ENCODE results near the gene CBLB.

CBLB gene

DNA sequence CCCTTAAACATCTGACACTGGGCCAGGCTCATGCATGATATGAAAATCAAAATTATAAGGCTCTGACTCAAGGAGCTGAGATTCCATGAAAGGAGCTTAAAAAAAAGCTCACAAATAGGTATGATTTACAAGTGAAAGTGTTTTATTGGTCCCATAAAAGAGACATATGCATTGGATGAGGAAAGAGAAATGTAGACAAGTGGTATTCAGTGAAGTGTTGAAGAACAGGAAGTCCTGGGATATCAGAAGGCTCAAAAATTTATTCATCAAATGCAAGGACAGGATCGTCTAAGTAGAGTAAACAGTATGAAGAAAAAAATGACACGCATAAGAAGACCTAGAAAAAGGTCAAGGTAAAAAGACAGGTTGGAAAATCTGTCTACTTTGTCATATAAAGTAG is 188.9 kb downstream of the CBLB start (continued):
- TF ChIP-seq, protein P1, sequence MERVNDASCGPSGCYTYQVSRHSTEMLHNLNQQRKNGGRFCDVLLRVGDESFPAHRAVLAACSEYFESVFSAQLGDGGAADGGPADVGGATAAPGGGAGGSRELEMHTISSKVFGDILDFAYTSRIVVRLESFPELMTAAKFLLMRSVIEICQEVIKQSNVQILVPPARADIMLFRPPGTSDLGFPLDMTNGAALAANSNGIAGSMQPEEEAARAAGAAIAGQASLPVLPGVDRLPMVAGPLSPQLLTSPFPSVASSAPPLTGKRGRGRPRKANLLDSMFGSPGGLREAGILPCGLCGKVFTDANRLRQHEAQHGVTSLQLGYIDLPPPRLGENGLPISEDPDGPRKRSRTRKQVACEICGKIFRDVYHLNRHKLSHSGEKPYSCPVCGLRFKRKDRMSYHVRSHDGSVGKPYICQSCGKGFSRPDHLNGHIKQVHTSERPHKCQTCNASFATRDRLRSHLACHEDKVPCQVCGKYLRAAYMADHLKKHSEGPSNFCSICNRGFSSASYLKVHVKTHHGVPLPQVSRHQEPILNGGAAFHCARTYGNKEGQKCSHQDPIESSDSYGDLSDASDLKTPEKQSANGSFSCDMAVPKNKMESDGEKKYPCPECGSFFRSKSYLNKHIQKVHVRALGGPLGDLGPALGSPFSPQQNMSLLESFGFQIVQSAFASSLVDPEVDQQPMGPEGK (tag by site-specific recombination; IDR thresholded peaks at IDR 0.05), result no peak
- TF ChIP-seq ZNF423 (tag by site-specific recombination; IDR thresholded peaks at IDR 0.05), result no peak
- no peak for TF ChIP-seq ZNF510 (tag by site-specific recombination; IDR thresholded peaks at IDR 0.05; ENCODE audit: insufficient replicate concordance)
- TF ChIP-seq ZSCAN4 (tag by site-specific recombination; IDR thresholded peaks at IDR 0.05), result no peak
- TF ChIP-seq, protein P2, sequence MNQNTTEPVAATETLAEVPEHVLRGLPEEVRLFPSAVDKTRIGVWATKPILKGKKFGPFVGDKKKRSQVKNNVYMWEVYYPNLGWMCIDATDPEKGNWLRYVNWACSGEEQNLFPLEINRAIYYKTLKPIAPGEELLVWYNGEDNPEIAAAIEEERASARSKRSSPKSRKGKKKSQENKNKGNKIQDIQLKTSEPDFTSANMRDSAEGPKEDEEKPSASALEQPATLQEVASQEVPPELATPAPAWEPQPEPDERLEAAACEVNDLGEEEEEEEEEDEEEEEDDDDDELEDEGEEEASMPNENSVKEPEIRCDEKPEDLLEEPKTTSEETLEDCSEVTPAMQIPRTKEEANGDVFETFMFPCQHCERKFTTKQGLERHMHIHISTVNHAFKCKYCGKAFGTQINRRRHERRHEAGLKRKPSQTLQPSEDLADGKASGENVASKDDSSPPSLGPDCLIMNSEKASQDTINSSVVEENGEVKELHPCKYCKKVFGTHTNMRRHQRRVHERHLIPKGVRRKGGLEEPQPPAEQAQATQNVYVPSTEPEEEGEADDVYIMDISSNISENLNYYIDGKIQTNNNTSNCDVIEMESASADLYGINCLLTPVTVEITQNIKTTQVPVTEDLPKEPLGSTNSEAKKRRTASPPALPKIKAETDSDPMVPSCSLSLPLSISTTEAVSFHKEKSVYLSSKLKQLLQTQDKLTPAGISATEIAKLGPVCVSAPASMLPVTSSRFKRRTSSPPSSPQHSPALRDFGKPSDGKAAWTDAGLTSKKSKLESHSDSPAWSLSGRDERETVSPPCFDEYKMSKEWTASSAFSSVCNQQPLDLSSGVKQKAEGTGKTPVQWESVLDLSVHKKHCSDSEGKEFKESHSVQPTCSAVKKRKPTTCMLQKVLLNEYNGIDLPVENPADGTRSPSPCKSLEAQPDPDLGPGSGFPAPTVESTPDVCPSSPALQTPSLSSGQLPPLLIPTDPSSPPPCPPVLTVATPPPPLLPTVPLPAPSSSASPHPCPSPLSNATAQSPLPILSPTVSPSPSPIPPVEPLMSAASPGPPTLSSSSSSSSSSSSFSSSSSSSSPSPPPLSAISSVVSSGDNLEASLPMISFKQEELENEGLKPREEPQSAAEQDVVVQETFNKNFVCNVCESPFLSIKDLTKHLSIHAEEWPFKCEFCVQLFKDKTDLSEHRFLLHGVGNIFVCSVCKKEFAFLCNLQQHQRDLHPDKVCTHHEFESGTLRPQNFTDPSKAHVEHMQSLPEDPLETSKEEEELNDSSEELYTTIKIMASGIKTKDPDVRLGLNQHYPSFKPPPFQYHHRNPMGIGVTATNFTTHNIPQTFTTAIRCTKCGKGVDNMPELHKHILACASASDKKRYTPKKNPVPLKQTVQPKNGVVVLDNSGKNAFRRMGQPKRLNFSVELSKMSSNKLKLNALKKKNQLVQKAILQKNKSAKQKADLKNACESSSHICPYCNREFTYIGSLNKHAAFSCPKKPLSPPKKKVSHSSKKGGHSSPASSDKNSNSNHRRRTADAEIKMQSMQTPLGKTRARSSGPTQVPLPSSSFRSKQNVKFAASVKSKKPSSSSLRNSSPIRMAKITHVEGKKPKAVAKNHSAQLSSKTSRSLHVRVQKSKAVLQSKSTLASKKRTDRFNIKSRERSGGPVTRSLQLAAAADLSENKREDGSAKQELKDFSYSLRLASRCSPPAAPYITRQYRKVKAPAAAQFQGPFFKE (tag by site-specific recombination; IDR thresholded peaks at IDR 0.05; ENCODE audit: borderline replicate concordance), result no peak

GRCh38 chr3:105678017-105678416 is 190.8 kb downstream of the CBLB start:
- no peaks in the 10 kb centered on the region for H3K9me3 ChIP-seq (ENCODE audit: control insufficient read depth, insufficient read depth, low read depth, low read length)
- H3K36me3 ChIP-seq (ENCODE audit: control insufficient read depth in 2 of 2, insufficient read depth in 1 of 2, low read length in 2 of 2), result peaks cover 0 to 14% of the 10 kb centered on the region in 2 experiments; a peak in 1 of 3 replicates
- no peaks in the 10 kb centered on the region for H3K4me1 ChIP-seq (ENCODE audit: control insufficient read depth, insufficient read depth, low read length)
- no peak overlapping the region for H3K4me3 ChIP-seq (ENCODE audit: low read depth, low read length)
- POLR2A ChIA-PET, result no interaction called here
- H3K27ac ChIP-seq (ENCODE audit: extremely low read depth, low read depth, low read length), result no peak overlapping the region
- no peak for TF ChIP-seq GLI2 (tag by site-specific recombination; IDR thresholded peaks at IDR 0.05; ENCODE audit: borderline replicate concordance, low read depth)
- no peak for TF ChIP-seq ZNF837 (tag by site-specific recombination; IDR thresholded peaks at IDR 0.05)
- no peak for TF ChIP-seq TCF7L2 (IDR thresholded peaks at IDR 0.05; ENCODE audit: borderline replicate concordance, low read depth, low read length)
- no peak for TF ChIP-seq ZNF239 (tag by site-specific recombination; IDR thresholded peaks at IDR 0.05)
- TF ChIP-seq, protein P1 (tag by site-specific recombination; IDR thresholded peaks at IDR 0.05), result no peak
- no peak for TF ChIP-seq ZIC2 (tag by site-specific recombination; IDR thresholded peaks at IDR 0.05)
- TF ChIP-seq KLF10 (tag by site-specific recombination; IDR thresholded peaks at IDR 0.05), result no peak
- no peak for TF ChIP-seq ZNF707 (tag by site-specific recombination; IDR thresholded peaks at IDR 0.05)
- TF ChIP-seq ZNF561 (tag by site-specific recombination; IDR thresholded peaks at IDR 0.05; ENCODE audit: borderline replicate concordance), result no peak
- CTCF ChIA-PET, result interaction anchor here (0.7 kb wide), 1 partner anchor 312 kb away, joined by 3 read pairs; no protein-coding TSS in a partner anchor

Data from HEK293 (cell line).